Measurements from ENCODE around the gene ZXDB.
"Not testable (repeated sequence)": the region's sequence is repeated elsewhere in the genome, so short reads cannot be mapped to it uniquely, and the experiment has no call there.

Gene ZXDB

GRCh38 chrX:57591284-57592159, at the start of gene ZXDB:
Gene ZXDB, plus strand, starts transcription at chrX:57592011. Its CDS starts 38 bp downstream, at chrX:57592049.
- Histone ChIP-seq H3K9ac (ENCODE audit: low read length) (peak within 1 kb of the TSS; percentile 34), H3K4me1 (ENCODE audit: insufficient read depth, low read length) (peaks cover 19% of the 10 kb centered on the region), H3K4me3 (ENCODE audit: low read depth in 1 of 2, low read length in 2 of 2) (peak within 1 kb of the TSS; percentile 38 to 49), H3K27ac (ENCODE audit: low read depth, low read length) (peak within 1 kb of the TSS; percentile 63)
- H3K27me3 ChIP-seq (ENCODE audit: control insufficient read depth in 1 of 2, insufficient read depth in 2 of 2, low read length in 2 of 2); H3K36me3 ChIP-seq (ENCODE audit: insufficient read depth, low read length); H3K9me3 ChIP-seq (ENCODE audit: low read length): not testable (repeated sequence)

- Histone ChIP-seq H3K9me3 (ENCODE audit: low read length) (no peaks in the 10 kb centered on the region), H3K36me3 (ENCODE audit: insufficient read depth, low read length) (no peaks in the 10 kb centered on the region)
Observed at GRCh38 chrX:57565198-57565597, 26.6 kb upstream of the ZXDB start.

GRCh38 chrX:57573754-57574153, 18.1 kb upstream of the ZXDB start:
- Histone ChIP-seq H3K9ac (ENCODE audit: low read length) (no peak overlapping the region), H3K36me3 (ENCODE audit: insufficient read depth, low read length) (no peaks in the 10 kb centered on the region), H3K27me3 (ENCODE audit: control insufficient read depth in 1 of 2, insufficient read depth in 2 of 2, low read length in 2 of 2) (no peaks in the 10 kb centered on the region), H3K9me3 (ENCODE audit: low read length) (no peaks in the 10 kb centered on the region), H3K4me1 (ENCODE audit: insufficient read depth, low read length) (no peaks in the 10 kb centered on the region), H3K4me3 (ENCODE audit: low read depth in 1 of 2, low read length in 2 of 2) (no peak overlapping the region), H3K27ac (ENCODE audit: low read depth, low read length) (no peak overlapping the region)

More at GRCh38 chrX:57565198-57565597, 26.6 kb upstream of the ZXDB start:
- no peak overlapping the region for H3K4me3 ChIP-seq (ENCODE audit: low read depth in 1 of 2, low read length in 2 of 2)
- no peaks in the 10 kb centered on the region for H3K4me1 ChIP-seq (ENCODE audit: insufficient read depth, low read length)
- H3K27ac ChIP-seq (ENCODE audit: low read depth, low read length) = no peak overlapping the region
- H3K27me3 ChIP-seq (ENCODE audit: control insufficient read depth in 1 of 2, insufficient read depth in 2 of 2, low read length in 2 of 2) = no peaks in the 10 kb centered on the region
- no peak overlapping the region for H3K9ac ChIP-seq (ENCODE audit: low read length)

- H3K36me3 ChIP-seq (ENCODE audit: insufficient read depth, low read length); H3K27ac ChIP-seq (ENCODE audit: low read depth, low read length); H3K9ac ChIP-seq (ENCODE audit: low read length); H3K4me3 ChIP-seq (ENCODE audit: low read depth in 1 of 2, low read length in 2 of 2); H3K9me3 ChIP-seq (ENCODE audit: low read length); H3K27me3 ChIP-seq (ENCODE audit: control insufficient read depth in 1 of 2, insufficient read depth in 2 of 2, low read length in 2 of 2); H3K4me1 ChIP-seq (ENCODE audit: insufficient read depth, low read length): not testable (repeated sequence)
Observed at GRCh38 chrX:57582948-57583347, 8.9 kb upstream of the ZXDB start.

- Histone ChIP-seq H3K4me1 (ENCODE audit: insufficient read depth, low read length) (no peaks in the 10 kb centered on the region), H3K4me3 (ENCODE audit: low read depth in 1 of 2, low read length in 2 of 2) (no peak overlapping the region), H3K9ac (ENCODE audit: low read length) (no peak overlapping the region), H3K9me3 (ENCODE audit: low read length) (no peaks in the 10 kb centered on the region), H3K27ac (ENCODE audit: low read depth, low read length) (no peak overlapping the region), H3K27me3 (ENCODE audit: control insufficient read depth in 1 of 2, insufficient read depth in 2 of 2, low read length in 2 of 2) (no peaks in the 10 kb centered on the region), H3K36me3 (ENCODE audit: insufficient read depth, low read length) (no peaks in the 10 kb centered on the region)
Observed at GRCh38 chrX:57583477-57583876, 8.3 kb upstream of the ZXDB start.

- Histone ChIP-seq H3K27me3 (ENCODE audit: control insufficient read depth in 1 of 2, insufficient read depth in 2 of 2, low read length in 2 of 2) (no peaks in the 10 kb centered on the region), H3K27ac (ENCODE audit: low read depth, low read length) (no peak overlapping the region), H3K4me1 (ENCODE audit: insufficient read depth, low read length) (no peaks in the 10 kb centered on the region), H3K9me3 (ENCODE audit: low read length) (no peaks in the 10 kb centered on the region), H3K4me3 (ENCODE audit: low read depth in 1 of 2, low read length in 2 of 2) (no peak overlapping the region), H3K36me3 (ENCODE audit: insufficient read depth, low read length) (no peaks in the 10 kb centered on the region), H3K9ac (ENCODE audit: low read length) (no peak overlapping the region)
Observed at GRCh38 chrX:57586360-57586759, 5.5 kb upstream of the ZXDB start.

- Histone ChIP-seq H3K27ac (ENCODE audit: low read depth, low read length) (no peak overlapping the region), H3K4me1 (ENCODE audit: insufficient read depth, low read length) (no peaks in the 10 kb centered on the region), H3K9me3 (ENCODE audit: low read length) (no peaks in the 10 kb centered on the region), H3K9ac (ENCODE audit: low read length) (no peak overlapping the region), H3K27me3 (ENCODE audit: control insufficient read depth in 1 of 2, insufficient read depth in 2 of 2, low read length in 2 of 2) (no peaks in the 10 kb centered on the region), H3K36me3 (ENCODE audit: insufficient read depth, low read length) (no peaks in the 10 kb centered on the region), H3K4me3 (ENCODE audit: low read depth in 1 of 2, low read length in 2 of 2) (no peak overlapping the region)
Observed at GRCh38 chrX:57587062-57587461, 4.7 kb upstream of the ZXDB start.

GRCh38 chrX:57587607-57588006, 4.2 kb upstream of the ZXDB start:
- Histone ChIP-seq H3K4me3 (ENCODE audit: low read depth in 1 of 2, low read length in 2 of 2) (no peak overlapping the region), H3K27me3 (ENCODE audit: control insufficient read depth in 1 of 2, insufficient read depth in 2 of 2, low read length in 2 of 2) (no peaks in the 10 kb centered on the region), H3K27ac (ENCODE audit: low read depth, low read length) (no peak overlapping the region), H3K36me3 (ENCODE audit: insufficient read depth, low read length) (no peaks in the 10 kb centered on the region), H3K9me3 (ENCODE audit: low read length) (no peaks in the 10 kb centered on the region), H3K4me1 (ENCODE audit: insufficient read depth, low read length) (no peaks in the 10 kb centered on the region), H3K9ac (ENCODE audit: low read length) (no peak overlapping the region)

GRCh38 chrX:57592160-57592893, 516 bp downstream of the ZXDB start:
- peaks cover 22% of the 10 kb centered on the region for H3K4me1 ChIP-seq (ENCODE audit: insufficient read depth, low read length)
- H3K27ac ChIP-seq (ENCODE audit: low read depth, low read length) = peak overlapping the region; percentile 63
- not testable (repeated sequence) for H3K9ac ChIP-seq (ENCODE audit: low read length); H3K9me3 ChIP-seq (ENCODE audit: low read length); H3K27me3 ChIP-seq (ENCODE audit: control insufficient read depth in 1 of 2, insufficient read depth in 2 of 2, low read length in 2 of 2); H3K36me3 ChIP-seq (ENCODE audit: insufficient read depth, low read length)
- peak overlapping the region; percentile 38 to 49 for H3K4me3 ChIP-seq (ENCODE audit: low read depth in 1 of 2, low read length in 2 of 2)

- Histone ChIP-seq H3K27ac (ENCODE audit: low read depth, low read length) (peak overlapping the region; percentile 63), H3K4me3 (ENCODE audit: low read depth in 1 of 2, low read length in 2 of 2) (peak overlapping the region; percentile 38 to 49), H3K4me1 (ENCODE audit: insufficient read depth, low read length) (peaks cover 22% of the 10 kb centered on the region)
- H3K9ac ChIP-seq (ENCODE audit: low read length); H3K27me3 ChIP-seq (ENCODE audit: control insufficient read depth in 1 of 2, insufficient read depth in 2 of 2, low read length in 2 of 2); H3K9me3 ChIP-seq (ENCODE audit: low read length); H3K36me3 ChIP-seq (ENCODE audit: insufficient read depth, low read length): not testable (repeated sequence)
Observed at GRCh38 chrX:57592894-57593215, 1.0 kb downstream of the ZXDB start.

GRCh38 chrX:57595381-57595811, 3.6 kb downstream of the ZXDB start:
- no peak overlapping the region for H3K9ac ChIP-seq (ENCODE audit: low read length)
- no peak overlapping the region for H3K4me3 ChIP-seq (ENCODE audit: low read depth in 1 of 2, low read length in 2 of 2)
- no peak overlapping the region for H3K27ac ChIP-seq (ENCODE audit: low read depth, low read length)
- H3K36me3 ChIP-seq (ENCODE audit: insufficient read depth, low read length) = no peaks in the 10 kb centered on the region
- no peaks in the 10 kb centered on the region for H3K9me3 ChIP-seq (ENCODE audit: low read length)
- H3K4me1 ChIP-seq (ENCODE audit: insufficient read depth, low read length) = peaks cover 22% of the 10 kb centered on the region
- no peaks in the 10 kb centered on the region for H3K27me3 ChIP-seq (ENCODE audit: control insufficient read depth in 1 of 2, insufficient read depth in 2 of 2, low read length in 2 of 2)

Data from muscle layer of colon (tissue), 2 donors.